Panc1 (cell line): Measurements from ENCODE around the gene BCAN. TPM values are rescaled to one million over a fixed set of nuclear protein-coding genes. Genes with fewer than 3 reads are reported as not detected.

Source experiments
- ATAC-seq: fragments of 200-7000 bp; cut with Tn5 transposase; 2 replicates; pipeline ENCODE4 v1.9.1; 2020; ENCODE audit warnings: mild to moderate bottlenecking, moderate library complexity
- BruUV-seq: library from RNA; stranded (reverse); fragments of 400-500 nt; replicated peaks from 2 replicates; lab custom pipeline; 2021; lab: Mats Ljungman, UMichigan
- CTCF ChIA-PET: fragments of 300-600 bp; sonication (Branson Sonifier 250); formaldehyde crosslinking; loops from one replicate; lab custom pipeline; 2022; ENCODE audit warnings: antibody characterized with exemption; lab: Charles Lee
- POLR2A ChIA-PET: fragments of 300-600 bp; sonication (Branson Sonifier 250); formaldehyde crosslinking; loops from one replicate; lab custom pipeline; 2022; ENCODE audit warnings: antibody characterized with exemption; lab: Charles Lee
- DNase-seq: peaks from one replicate; pipeline ENCODE4 v3.0.0-alpha.2; 2010; ENCODE audit warnings: low read depth, low spot score
- H3K27ac ChIP-seq: 2 replicates; pipeline ENCODE4 v1.5.1; 2011; ENCODE audit warnings: mild to moderate bottlenecking, low read length, inconsistent platforms
- H3K27me3 ChIP-seq: fragments of 200-500 bp; sonication (Bioruptor generic); 2 replicates; pipeline ENCODE4 v1.6.0; 2014; ENCODE audit warnings: low read length, inconsistent platforms; ENCODE audit not compliant: control insufficient read depth, insufficient read depth
- H3K36me3 ChIP-seq: fragments of 200-500 bp; sonication (Bioruptor generic); 2 replicates; pipeline ENCODE4 v1.5.1; 2014; ENCODE audit warnings: inconsistent platforms, mild to moderate bottlenecking, low read length, moderate library complexity; ENCODE audit not compliant: control insufficient read depth, insufficient read depth
- H3K4me1 ChIP-seq: 2 replicates; pipeline ENCODE4 v1.5.1; 2011; ENCODE audit warnings: inconsistent platforms, mild to moderate bottlenecking, low read length, moderate library complexity; ENCODE audit not compliant: control insufficient read depth, insufficient read depth
- H3K4me3 ChIP-seq, 2 experiments: 2 replicates each; pipeline ENCODE4 v1.5.1; 2011 to 2012; ENCODE audit warnings: low read depth in 2 of 2, low read length in 2 of 2, mild to moderate bottlenecking in 2 of 2, inconsistent platforms in 1 of 2, moderate library complexity in 1 of 2
- H3K9me3 ChIP-seq: fragments of 200-500 bp; sonication (Bioruptor generic); 2 replicates; pipeline ENCODE4 v1.5.1; 2014; ENCODE audit warnings: low read depth, mild to moderate bottlenecking, inconsistent platforms, low read length, moderate library complexity; ENCODE audit not compliant: control insufficient read depth, insufficient read depth
- CTCF ChIP-seq: fragments of 450-650 bp; IDR thresholded peaks from 2 replicates; pipeline ENCODE4 v1.5.1; 2017; ENCODE audit warnings: mild to moderate bottlenecking
- POLR2AphosphoS5 ChIP-seq: IDR thresholded peaks from 2 replicates; pipeline ENCODE4 v1.6.1; 2012; ENCODE audit warnings: mild to moderate bottlenecking, low read depth, low read length, moderate library complexity
- SIN3A ChIP-seq: IDR thresholded peaks from 2 replicates; pipeline ENCODE4 v1.6.1; 2012; ENCODE audit warnings: low read depth, mild to moderate bottlenecking, low read length, moderate library complexity, borderline replicate concordance; ENCODE audit not compliant: insufficient read depth
- TCF7L2 ChIP-seq: IDR thresholded peaks from 2 replicates; pipeline ENCODE4 v1.6.1; 2011; ENCODE audit warnings: mild to moderate bottlenecking, low read depth, low read length, inconsistent platforms
- in situ Hi-C: cut with HindIII; loops from 2 replicates; pipeline ENCODE4 v1.10.0; 2016; ENCODE audit warnings: low sequenced_read_pairs, low pct_unique_long_range_greater_than_20kb
- intact Hi-C: fragments of 100-400 bp; cut with micrococcal nuclease; formaldehyde crosslinking; loops from one replicate; pipeline ENCODE4 v1.10.0; 2022; ENCODE audit not compliant: unreplicated experiment
- total RNA-seq: library from RNA; stranded (reverse); gene quantifications from one replicate; pipeline ENCODE4 v1.2.1, GENCODE V29; 2021; ENCODE audit not compliant: unreplicated experiment
- TF ChIP-seq, protein P1 (sequence below), 2 experiments: IDR thresholded peaks; 2 replicates each; pipeline ENCODE4 v1.6.1; 2011 to 2012; ENCODE audit warnings: low read depth in 2 of 2, control low read depth in 1 of 2, low read length in 1 of 2, mild to moderate bottlenecking in 1 of 2, moderate library complexity in 1 of 2; ENCODE audit not compliant: insufficient read depth in 1 of 2

Gene BCAN
- total RNA-seq, 1 experiment from 2014 or later, result 0.57 TPM

DNA sequence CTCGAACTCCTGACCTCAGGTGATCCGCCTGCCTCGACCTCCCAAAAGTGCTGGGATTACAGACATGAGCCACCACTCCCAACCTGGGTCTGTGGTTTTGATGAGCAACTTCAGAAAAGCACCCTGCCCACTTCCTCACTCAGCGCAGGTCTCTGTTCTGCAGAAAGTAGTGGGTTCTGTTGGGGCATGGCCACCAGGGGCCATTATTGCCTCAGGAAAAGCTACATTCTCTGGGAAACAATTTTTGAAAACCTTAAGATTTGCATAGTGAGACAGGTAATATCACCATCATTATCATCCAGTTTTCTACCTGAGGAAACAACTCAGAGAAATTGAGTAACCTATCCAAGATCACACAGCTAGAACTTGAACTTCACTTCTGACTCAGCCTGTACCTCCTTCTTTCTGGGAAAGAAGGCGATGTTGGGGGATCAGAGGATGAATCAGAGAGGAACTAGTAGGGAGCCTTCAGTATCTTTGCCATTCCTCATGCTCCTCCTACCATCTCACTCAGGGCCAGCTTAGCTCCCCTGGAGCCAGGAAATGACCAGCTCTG, 42.4 kb downstream of the BCAN start:
- POLR2A ChIA-PET, result no interaction called here
- H3K36me3 ChIP-seq, result no peaks in the 10 kb centered on the region
- in situ Hi-C loops, result no loop called here
- H3K9me3 ChIP-seq, result no peaks in the 10 kb centered on the region
- no peak for DNase-seq
- CTCF ChIA-PET, result interaction anchor here (0.5 to 1.5 kb wide), 4 partner anchors 22 to 43 kb away, joined by 3 to 10 read pairs (median 7); partner anchors contain the start of genes ISG20L2 and METTL25B
- H3K27me3 ChIP-seq, result no peaks in the 10 kb centered on the region
- intact Hi-C loops, result no loop called here
- H3K4me1 ChIP-seq, result peaks cover 3% of the 10 kb centered on the region; the same call in 1 of the 2 replicates
- BruUV-seq, result no TSS peak
- ATAC-seq, result no peak
- no peak overlapping the region for H3K27ac ChIP-seq
- TF ChIP-seq, protein P1, sequence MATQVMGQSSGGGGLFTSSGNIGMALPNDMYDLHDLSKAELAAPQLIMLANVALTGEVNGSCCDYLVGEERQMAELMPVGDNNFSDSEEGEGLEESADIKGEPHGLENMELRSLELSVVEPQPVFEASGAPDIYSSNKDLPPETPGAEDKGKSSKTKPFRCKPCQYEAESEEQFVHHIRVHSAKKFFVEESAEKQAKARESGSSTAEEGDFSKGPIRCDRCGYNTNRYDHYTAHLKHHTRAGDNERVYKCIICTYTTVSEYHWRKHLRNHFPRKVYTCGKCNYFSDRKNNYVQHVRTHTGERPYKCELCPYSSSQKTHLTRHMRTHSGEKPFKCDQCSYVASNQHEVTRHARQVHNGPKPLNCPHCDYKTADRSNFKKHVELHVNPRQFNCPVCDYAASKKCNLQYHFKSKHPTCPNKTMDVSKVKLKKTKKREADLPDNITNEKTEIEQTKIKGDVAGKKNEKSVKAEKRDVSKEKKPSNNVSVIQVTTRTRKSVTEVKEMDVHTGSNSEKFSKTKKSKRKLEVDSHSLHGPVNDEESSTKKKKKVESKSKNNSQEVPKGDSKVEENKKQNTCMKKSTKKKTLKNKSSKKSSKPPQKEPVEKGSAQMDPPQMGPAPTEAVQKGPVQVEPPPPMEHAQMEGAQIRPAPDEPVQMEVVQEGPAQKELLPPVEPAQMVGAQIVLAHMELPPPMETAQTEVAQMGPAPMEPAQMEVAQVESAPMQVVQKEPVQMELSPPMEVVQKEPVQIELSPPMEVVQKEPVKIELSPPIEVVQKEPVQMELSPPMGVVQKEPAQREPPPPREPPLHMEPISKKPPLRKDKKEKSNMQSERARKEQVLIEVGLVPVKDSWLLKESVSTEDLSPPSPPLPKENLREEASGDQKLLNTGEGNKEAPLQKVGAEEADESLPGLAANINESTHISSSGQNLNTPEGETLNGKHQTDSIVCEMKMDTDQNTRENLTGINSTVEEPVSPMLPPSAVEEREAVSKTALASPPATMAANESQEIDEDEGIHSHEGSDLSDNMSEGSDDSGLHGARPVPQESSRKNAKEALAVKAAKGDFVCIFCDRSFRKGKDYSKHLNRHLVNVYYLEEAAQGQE (IDR thresholded peaks at IDR 0.05; ENCODE audit: insufficient read depth in 1 of 2, low read depth in 2 of 2, low read length in 1 of 2), result no peak
- peak; percentile 20 for TF ChIP-seq CTCF
- H3K4me3 ChIP-seq, result no peak overlapping the region

GRCh38 chr1:156689035-156689952, 47.4 kb downstream of the BCAN start:
- peak overlapping the region; percentile 39 to 63 for H3K4me3 ChIP-seq
- intact Hi-C loops, result loop anchor here (1.0 kb wide), 1 partner anchor 37 kb away; no protein-coding TSS in a partner anchor
- POLR2A ChIA-PET, result interaction anchor here (0.5 to 1.7 kb wide), 6 partner anchors 16 to 700 kb away, joined by 3 to 12 read pairs (median 3); no protein-coding TSS in a partner anchor
- in situ Hi-C loops, result no loop called here
- peak; percentile 88 for ATAC-seq
- no peaks in the 10 kb centered on the region for H3K27me3 ChIP-seq
- TF ChIP-seq, protein P1 (IDR thresholded peaks at IDR 0.05; ENCODE audit: insufficient read depth in 1 of 2, low read depth in 2 of 2, low read length in 1 of 2), result no peak
- TF ChIP-seq CTCF (peak; percentile 93), POLR2AphosphoS5 (no peak; the same call in 1 of the 2 replicates), SIN3A (0 out of 2 replicates have a peak, but pooled peaks have one; percentile 27), TCF7L2 (0 out of 2 replicates have a peak, but pooled peaks have one; percentile 34)
- no peaks in the 10 kb centered on the region for H3K9me3 ChIP-seq
- H3K27ac ChIP-seq, result peak overlapping the region; percentile 95
- BruUV-seq, result no TSS peak
- peak; percentile 78 for DNase-seq
- CTCF ChIA-PET, result interaction anchor here (0.5 to 5.7 kb wide), 29 partner anchors 9 to 238 kb away, joined by 3 to 118 read pairs (median 6); partner anchors contain the start of genes CRABP2, HDGF, ISG20L2 and METTL25B
- no peaks in the 10 kb centered on the region for H3K36me3 ChIP-seq
- peaks cover 50% of the 10 kb centered on the region for H3K4me1 ChIP-seq
